GM23248 (cell line): ENCODE results near the gene MBNL3. TPM values are rescaled to one million over a fixed set of nuclear protein-coding genes. Genes with fewer than 3 reads are reported as not detected.

Source experiments
- DNase-seq: peaks from one replicate; pipeline ENCODE4 v3.0.0-alpha.2; 2015
- H2AFZ ChIP-seq: fragments of 200-600 bp; sonication (generic); 2 replicates; pipeline ENCODE4 v1.6.1; 2016; ENCODE audit warnings: antibody characterized with exemption
- H3F3A ChIP-seq: fragments of 200-600 bp; sonication (generic); 2 replicates; pipeline ENCODE4 v1.6.1; 2016; ENCODE audit warnings: mild to moderate bottlenecking, antibody characterized with exemption, mixed run types; ENCODE audit not compliant: insufficient read depth
- H3K27ac ChIP-seq: fragments of 200-600 bp; sonication (generic); 2 replicates; pipeline ENCODE4 v1.5.1; 2016; ENCODE audit warnings: mild to moderate bottlenecking
- H3K27me3 ChIP-seq: fragments of 200-600 bp; sonication (generic); replicated peaks from 2 replicates; pipeline ENCODE4 v1.6.1; 2016; ENCODE audit warnings: mild to moderate bottlenecking; ENCODE audit not compliant: insufficient read depth
- H3K36me3 ChIP-seq: fragments of 200-600 bp; sonication (generic); 2 replicates; pipeline ENCODE4 v1.6.1; 2016; ENCODE audit warnings: low read depth, mild to moderate bottlenecking
- H3K4me1 ChIP-seq: fragments of 200-600 bp; sonication (generic); 2 replicates; pipeline ENCODE4 v1.6.1; 2016; ENCODE audit warnings: mild to moderate bottlenecking; ENCODE audit not compliant: insufficient read depth
- H3K4me2 ChIP-seq: fragments of 200-600 bp; sonication (generic); one replicate; pipeline ENCODE4 v1.6.1; 2016; ENCODE audit warnings: mild to moderate bottlenecking; ENCODE audit not compliant: unreplicated experiment
- H3K4me3 ChIP-seq: fragments of 200-600 bp; sonication (generic); 2 replicates; pipeline ENCODE4 v1.5.1; 2016; ENCODE audit warnings: mild to moderate bottlenecking
- H3K79me2 ChIP-seq: fragments of 200-600 bp; sonication (generic); 2 replicates; pipeline ENCODE4 v1.6.1; 2016; ENCODE audit warnings: mild to moderate bottlenecking; ENCODE audit not compliant: insufficient read depth
- H3K9ac ChIP-seq: fragments of 200-600 bp; sonication (generic); 2 replicates; pipeline ENCODE4 v1.6.1; 2016; ENCODE audit warnings: mild to moderate bottlenecking
- H3K9me2 ChIP-seq: fragments of 200-600 bp; sonication (generic); 2 replicates; pipeline ENCODE4 v1.6.1; 2016; ENCODE audit warnings: mixed run types, mild to moderate bottlenecking, moderate library complexity; ENCODE audit not compliant: insufficient read depth
- H3K9me3 ChIP-seq: fragments of 200-600 bp; sonication (generic); one replicate; pipeline ENCODE4 v1.6.1; 2017; ENCODE audit warnings: low read depth
- H4K20me1 ChIP-seq: fragments of 200-600 bp; sonication (generic); 2 replicates; pipeline ENCODE4 v1.6.0; 2016; ENCODE audit not compliant: insufficient read depth
- EZH2 ChIP-seq: fragments of 200-600 bp; sonication (generic); IDR thresholded peaks from 2 replicates; pipeline ENCODE4 v1.6.1; 2018; ENCODE audit warnings: antibody characterized with exemption, mild to moderate bottlenecking; ENCODE audit not compliant: insufficient read depth, poor library complexity, severe bottlenecking
- EZH2phosphoT487 ChIP-seq: fragments of 200-600 bp; sonication (generic); IDR thresholded peaks from 2 replicates; pipeline ENCODE4 v1.6.1; 2018; ENCODE audit warnings: antibody characterized with exemption, moderate library complexity, mild to moderate bottlenecking, low read depth; ENCODE audit not compliant: insufficient read depth
- WGBS, 2 experiments: methylation state at CpG; one replicate each; pipeline ENCODE4 v1.1.6; 2015 to 2017; ENCODE audit warnings: low lambda C conversion rate in 2 of 2, low coverage in 1 of 2; ENCODE audit errors: missing lambda C conversion rate in 2 of 2; 5-methylcytosine and 5-hydroxymethylcytosine counted together
- in situ Hi-C: fragments of 300-500 bp; cut with MboI; formaldehyde crosslinking; loops from 2 replicates; pipeline ENCODE4 v1.15.0; 2020
- polyA plus RNA-seq: library from polyadenylated mRNA; unstranded; fragments of >200 nt; fragmentation: Nextera tagmentation; extraction: Ambion mirVana; gene quantifications from 2 replicates; pipeline ENCODE4 v1.2.1, GENCODE V29; 2016
- total RNA-seq: library from RNA; depleted of rRNA; stranded (reverse); fragments of >200 nt; shearing (Covaris generic); gene quantifications from 2 replicates; pipeline ENCODE4 v1.2.3, GENCODE V29; 2014

MBNL3 gene
- total and polyA plus RNA-seq, 2 experiments from 2014 or later: 0.88 to 2.4 TPM

GRCh38 chrX:132474544-132475248 lies 14.1 kb downstream of the MBNL3 start:
- H4K20me1 ChIP-seq: no peaks in the 10 kb centered on the region
- DNase-seq: peak; percentile 30

DNA sequence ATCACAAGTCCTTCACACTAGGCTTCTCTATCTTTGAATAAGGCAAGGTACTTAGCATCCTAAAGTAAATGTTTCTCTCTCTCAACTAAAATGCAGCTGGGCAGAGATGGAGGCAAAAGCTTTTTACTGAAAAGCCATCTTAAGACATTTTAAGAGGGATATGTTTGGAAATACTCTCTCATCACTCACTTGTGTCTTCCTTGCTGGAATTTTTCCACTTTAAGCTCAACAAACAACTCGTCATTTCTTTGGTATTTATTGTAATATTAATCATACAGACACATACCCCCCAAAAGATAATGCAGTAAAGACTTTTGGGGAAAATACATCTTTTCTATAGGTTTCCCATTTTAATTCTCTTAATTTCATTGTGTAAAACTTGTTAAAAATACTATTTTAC lies 16.4 kb downstream of the MBNL3 start:
- Histone ChIP-seq H3K36me3 (no peaks in the 10 kb centered on the region), H3K9ac (no peak overlapping the region), H3K27me3 (no peaks in the 10 kb centered on the region), H3K4me1 (peaks cover 7% of the 10 kb centered on the region; the same call in 1 of the 2 replicates), H3K9me2 (no peaks in the 10 kb centered on the region), H3K9me3 (no peaks in the 10 kb centered on the region), H3F3A (no peaks in the 10 kb centered on the region), H3K79me2 (no peaks in the 10 kb centered on the region), H3K27ac (no peak overlapping the region), H2AFZ (no peak overlapping the region), H3K4me3 (no peak overlapping the region), H4K20me1 (no peaks in the 10 kb centered on the region), H3K4me2 (no peak overlapping the region)
- in situ Hi-C loops: no loop called here
- no peak for TF ChIP-seq EZH2
- no peak for TF ChIP-seq EZH2phosphoT487
- 24 to 33% methylated on average over 1 of the region's 1 CpG for WGBS, 2 experiments
- no peak for DNase-seq

More at GRCh38 chrX:132474544-132475248, 14.1 kb downstream of the MBNL3 start:
- TF ChIP-seq EZH2 (no peak), EZH2phosphoT487 (no peak)
- in situ Hi-C loops: no loop called here
- Histone ChIP-seq H3K9me2 (no peaks in the 10 kb centered on the region), H2AFZ (no peak overlapping the region), H3K4me3 (peak overlapping the region; percentile 28; the same call in 1 of the 2 replicates), H3K36me3 (no peaks in the 10 kb centered on the region), H3K4me1 (peaks cover 7% of the 10 kb centered on the region; the same call in 1 of the 2 replicates), H3F3A (no peaks in the 10 kb centered on the region), H3K27ac (no peak overlapping the region), H3K4me2 (peak overlapping the region; percentile 25), H3K9me3 (no peaks in the 10 kb centered on the region), H3K79me2 (no peaks in the 10 kb centered on the region), H3K9ac (no peak overlapping the region), H3K27me3 (no peaks in the 10 kb centered on the region)
- 100% methylated on average over 1 of the region's 1 CpG for WGBS, 2 experiments

DNA sequence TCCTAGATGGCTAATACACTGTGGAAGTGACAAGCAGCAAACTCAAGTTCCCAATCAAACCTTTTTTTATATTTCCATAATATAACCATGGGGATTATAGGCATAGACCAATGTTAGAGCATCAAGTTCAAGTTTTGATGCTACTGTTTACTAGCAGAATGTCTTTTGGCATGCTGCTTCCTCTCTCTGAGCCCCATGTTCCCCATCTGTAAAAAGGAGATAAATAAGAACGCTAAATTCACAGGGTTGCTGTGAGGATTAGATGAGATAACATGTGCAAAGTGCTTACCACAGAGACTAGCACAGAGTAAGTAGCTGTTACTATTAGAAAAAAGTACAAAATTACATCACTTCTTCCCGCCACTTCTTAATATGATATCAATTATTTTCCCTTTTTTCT lies 18.0 kb downstream of the MBNL3 start:
- Histone ChIP-seq H3K27me3 (no peaks in the 10 kb centered on the region), H3K4me3 (no peak overlapping the region), H3K36me3 (no peaks in the 10 kb centered on the region), H4K20me1 (no peaks in the 10 kb centered on the region), H3K9me3 (no peaks in the 10 kb centered on the region), H3K79me2 (no peaks in the 10 kb centered on the region), H3K9me2 (no peaks in the 10 kb centered on the region), H3K4me2 (no peak overlapping the region), H3K27ac (no peak overlapping the region), H3K4me1 (peaks cover 15% of the 10 kb centered on the region), H3K9ac (no peak overlapping the region), H3F3A (no peaks in the 10 kb centered on the region), H2AFZ (no peak overlapping the region)
- in situ Hi-C loops: no loop called here
- DNase-seq: no peak
- 94 to 98% methylated on average over 2 of the region's 2 CpGs for WGBS, 2 experiments
- TF ChIP-seq EZH2 (no peak), EZH2phosphoT487 (no peak)

GRCh38 chrX:132470179-132470578 lies 18.7 kb downstream of the MBNL3 start:
- H3K4me3 ChIP-seq: no peak overlapping the region
- H2AFZ ChIP-seq: no peak overlapping the region
- H3K4me2 ChIP-seq: no peak overlapping the region
- H3K4me1 ChIP-seq: peaks cover 15% of the 10 kb centered on the region
- TF ChIP-seq EZH2 (no peak), EZH2phosphoT487 (no peak)
- no peaks in the 10 kb centered on the region for H3K36me3 ChIP-seq
- no peaks in the 10 kb centered on the region for H3K9me2 ChIP-seq
- H3K9me3 ChIP-seq: no peaks in the 10 kb centered on the region
- 65 to 71% methylated on average over 1 of the region's 1 CpG for WGBS, 2 experiments
- H3K79me2 ChIP-seq: no peaks in the 10 kb centered on the region
- in situ Hi-C loops: no loop called here
- DNase-seq: no peak
- no peaks in the 10 kb centered on the region for H3K27me3 ChIP-seq
- no peak overlapping the region for H3K27ac ChIP-seq
- H4K20me1 ChIP-seq: no peaks in the 10 kb centered on the region
- H3K9ac ChIP-seq: no peak overlapping the region
- H3F3A ChIP-seq: no peaks in the 10 kb centered on the region
